Measurements from ENCODE around the gene FILIP1L.
"Not testable (repeated sequence)": the region's sequence is repeated elsewhere in the genome, so short reads cannot be mapped to it uniquely, and the experiment has no call there.

Gene FILIP1L

GRCh38 chr3:100075851-100076730 lies 38.2 kb downstream of the FILIP1L start:
- no peak for DNase-seq (ENCODE audit: low read depth in 2 of 3, low spot score in 1 of 3)

GRCh38 chr3:100075196-100075595 lies 39.1 kb downstream of the FILIP1L start:
- no peak for DNase-seq (ENCODE audit: low read depth in 2 of 3, low spot score in 1 of 3)

GRCh38 chr3:100073714-100074307 lies 40.5 kb downstream of the FILIP1L start:
- no peak for DNase-seq (ENCODE audit: low read depth in 2 of 3, low spot score in 1 of 3)

- DNase-seq (ENCODE audit: low read depth in 2 of 3, low spot score in 1 of 3) = no peak
Measured at GRCh38 chr3:100073049-100073713, 41.1 kb downstream of the FILIP1L start.

GRCh38 chr3:100072326-100073048 lies 41.8 kb downstream of the FILIP1L start:
- no peak for DNase-seq (ENCODE audit: low read depth in 2 of 3, low spot score in 1 of 3)

- DNase-seq (ENCODE audit: low read depth in 2 of 3, low spot score in 1 of 3) = no peak
Measured at GRCh38 chr3:100069472-100069871, 44.8 kb downstream of the FILIP1L start.

- DNase-seq (ENCODE audit: low read depth in 2 of 3, low spot score in 1 of 3) = peak; percentile 57 to 77 (median 73)
Measured at GRCh38 chr3:100068826-100069225, 45.5 kb downstream of the FILIP1L start.

GRCh38 chr3:100067589-100067988 lies 46.7 kb downstream of the FILIP1L start:
- DNase-seq (ENCODE audit: low read depth in 2 of 3, low spot score in 1 of 3) = no peak

GRCh38 chr3:100063929-100064461 lies 50.3 kb downstream of the FILIP1L start:
- DNase-seq (ENCODE audit: low read depth in 2 of 3, low spot score in 1 of 3) = no peak

GRCh38 chr3:100062665-100063064 lies 51.6 kb downstream of the FILIP1L start:
- no peak for DNase-seq (ENCODE audit: low read depth in 2 of 3, low spot score in 1 of 3)

GRCh38 chr3:100060685-100061484 lies 53.4 kb downstream of the FILIP1L start:
- DNase-seq (ENCODE audit: low read depth in 2 of 3, low spot score in 1 of 3) = no peak

GRCh38 chr3:100059472-100059871 lies 54.8 kb downstream of the FILIP1L start:
- no peak for DNase-seq (ENCODE audit: low read depth in 2 of 3, low spot score in 1 of 3)

GRCh38 chr3:100057716-100058575 lies 56.4 kb downstream of the FILIP1L start:
- DNase-seq (ENCODE audit: low read depth in 2 of 3, low spot score in 1 of 3) = no peak

- no peak for DNase-seq (ENCODE audit: low read depth in 2 of 3, low spot score in 1 of 3)
Measured at GRCh38 chr3:100053951-100054620, 60.2 kb downstream of the FILIP1L start.

GRCh38 chr3:100051513-100051912 lies 62.8 kb downstream of the FILIP1L start:
- DNase-seq (ENCODE audit: low read depth in 2 of 3, low spot score in 1 of 3) = not testable (repeated sequence)

GRCh38 chr3:100048248-100048647 lies 66.1 kb downstream of the FILIP1L start:
- no peak for DNase-seq (ENCODE audit: low read depth in 2 of 3, low spot score in 1 of 3)

GRCh38 chr3:100047455-100048141 lies 66.7 kb downstream of the FILIP1L start:
- no peak for DNase-seq (ENCODE audit: low read depth in 2 of 3, low spot score in 1 of 3)

- DNase-seq (ENCODE audit: low read depth in 2 of 3, low spot score in 1 of 3) = no peak
Measured at GRCh38 chr3:100046986-100047385, 67.3 kb downstream of the FILIP1L start.

Data from stimulated activated CD4-positive, alpha-beta T cell treated with anti-CD3 and anti-CD28 coated beads, Interleukin-12 subunit alpha, Interleukin-12 subunit beta, amount 100 ng/mL, for 48 hours (primary cell).